Measurements from ENCODE around the gene TIMM13. TPM values are rescaled to one million over a fixed set of nuclear protein-coding genes. Genes with fewer than 3 reads are reported as not detected.
"Not testable (repeated sequence)": the region's sequence is repeated elsewhere in the genome, so short reads cannot be mapped to it uniquely, and the experiment has no call there.

The TIMM13 gene
- total RNA-seq, 2 experiments from 2014 or later: 69.0 to 72.0 TPM

DNA sequence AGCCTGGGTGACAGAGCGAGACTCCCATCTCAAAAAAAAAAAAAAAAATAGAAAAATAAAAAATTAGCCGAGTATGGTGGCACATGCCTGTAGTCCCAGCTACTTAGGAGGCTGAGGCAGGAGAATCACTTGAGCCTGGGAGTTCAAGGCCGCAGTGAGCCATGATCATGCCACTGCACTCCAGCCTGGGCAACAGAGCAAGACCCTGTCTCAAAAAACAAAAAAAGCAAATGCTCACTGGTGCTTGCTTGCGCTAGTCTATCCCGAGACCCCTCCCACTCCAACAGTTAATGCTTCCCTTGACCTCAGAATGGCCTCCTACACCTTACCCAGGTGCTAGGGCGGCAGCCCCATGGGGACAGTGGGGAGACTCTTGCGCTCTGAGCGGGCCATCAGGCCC is 9.9 kb downstream of the TIMM13 start:
- DNase-seq; H3K36me3 Mint-ChIP-seq; intact Hi-C loops (cut with micrococcal nuclease); H3K9me3 Mint-ChIP-seq; CTCF ChIA-PET; H3K27ac Mint-ChIP-seq; H3K27me3 Mint-ChIP-seq; H3K4me3 Mint-ChIP-seq; H3K4me1 Mint-ChIP-seq (ENCODE audit: low read depth): not testable (repeated sequence)
- POLR2A ChIA-PET: interaction anchor here (0.6 to 1.0 kb wide), 2 partner anchors 11 to 108 kb away, joined by 3 read pairs; no protein-coding TSS in a partner anchor

DNA sequence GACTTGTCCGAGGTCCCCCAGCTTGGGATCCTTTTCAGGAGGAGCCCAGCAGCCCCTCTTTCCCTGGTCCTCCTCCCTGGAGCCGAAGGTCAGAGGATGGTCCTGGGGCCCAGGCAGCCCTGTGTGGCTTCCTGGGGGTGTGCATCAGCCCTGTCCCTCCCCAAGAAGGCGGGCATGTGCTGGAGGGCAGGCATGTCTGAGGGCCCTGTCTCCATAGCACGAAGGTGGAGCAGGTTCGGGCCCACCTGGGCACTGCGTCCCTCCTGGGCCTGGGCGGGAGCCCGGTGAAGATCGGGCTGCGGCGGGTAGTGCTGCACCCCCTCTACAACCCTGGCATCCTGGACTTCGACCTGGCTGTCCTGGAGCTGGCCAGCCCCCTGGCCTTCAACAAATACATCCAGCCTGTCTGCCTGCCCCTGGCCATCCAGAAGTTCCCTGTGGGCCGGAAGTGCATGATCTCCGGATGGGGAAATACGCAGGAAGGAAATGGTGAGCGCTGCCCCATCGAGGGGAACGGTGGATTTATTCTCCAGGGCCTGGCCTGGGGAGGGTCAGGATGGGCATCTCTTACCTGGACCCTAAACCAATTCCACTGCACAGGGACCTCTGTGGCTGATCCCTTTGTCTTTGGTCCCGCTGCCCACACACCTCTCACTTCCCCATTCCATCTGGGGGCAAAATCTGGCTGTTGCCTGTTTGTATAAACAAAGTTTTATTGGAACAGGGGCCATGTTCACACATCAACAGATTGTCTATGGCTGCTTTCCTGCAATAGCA is 10.9 kb downstream of the TIMM13 start:
- Mint-ChIP-seq H3K36me3 (peaks cover 5% of the 10 kb centered on the region), H3K27me3 (no peaks in the 10 kb centered on the region), H3K9me3 (no peaks in the 10 kb centered on the region), H3K4me3 (no peak overlapping the region), H3K27ac (no peak overlapping the region), H3K4me1 (ENCODE audit: low read depth) (no peaks in the 10 kb centered on the region)
- POLR2A ChIA-PET: interaction anchor here (0.6 kb wide), 1 partner anchor 107 kb away, joined by 3 read pairs; no protein-coding TSS in a partner anchor
- intact Hi-C loops (cut with micrococcal nuclease): no loop called here
- CTCF ChIA-PET: no interaction called here
- no peak for DNase-seq

DNA sequence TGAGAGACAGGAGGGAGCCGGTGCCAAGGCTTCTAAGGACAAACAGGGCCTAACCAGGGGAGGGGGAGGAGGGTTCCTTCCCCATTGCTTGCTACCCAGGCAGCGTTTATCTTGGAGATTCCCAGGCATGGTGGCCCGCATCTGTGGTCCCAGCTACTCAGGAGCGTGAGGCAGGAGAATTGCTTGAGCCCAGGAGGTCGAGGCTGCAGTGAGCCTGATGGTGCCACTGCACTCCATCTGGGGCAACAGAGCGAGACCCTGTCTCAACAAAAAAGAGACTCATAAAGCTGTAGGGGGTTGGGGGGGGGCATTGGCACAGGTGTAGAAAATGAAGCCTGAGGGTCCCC is 11.4 kb downstream of the TIMM13 start:
- Mint-ChIP-seq H3K4me3 (no peak overlapping the region), H3K27ac (no peak overlapping the region), H3K4me1 (ENCODE audit: low read depth) (no peaks in the 10 kb centered on the region), H3K36me3 (peaks cover 5% of the 10 kb centered on the region), H3K9me3 (no peaks in the 10 kb centered on the region), H3K27me3 (no peaks in the 10 kb centered on the region)
- no peak for DNase-seq
- ChIA-PET POLR2A (no interaction called here), CTCF (no interaction called here)
- intact Hi-C loops (cut with micrococcal nuclease): no loop called here

DNA sequence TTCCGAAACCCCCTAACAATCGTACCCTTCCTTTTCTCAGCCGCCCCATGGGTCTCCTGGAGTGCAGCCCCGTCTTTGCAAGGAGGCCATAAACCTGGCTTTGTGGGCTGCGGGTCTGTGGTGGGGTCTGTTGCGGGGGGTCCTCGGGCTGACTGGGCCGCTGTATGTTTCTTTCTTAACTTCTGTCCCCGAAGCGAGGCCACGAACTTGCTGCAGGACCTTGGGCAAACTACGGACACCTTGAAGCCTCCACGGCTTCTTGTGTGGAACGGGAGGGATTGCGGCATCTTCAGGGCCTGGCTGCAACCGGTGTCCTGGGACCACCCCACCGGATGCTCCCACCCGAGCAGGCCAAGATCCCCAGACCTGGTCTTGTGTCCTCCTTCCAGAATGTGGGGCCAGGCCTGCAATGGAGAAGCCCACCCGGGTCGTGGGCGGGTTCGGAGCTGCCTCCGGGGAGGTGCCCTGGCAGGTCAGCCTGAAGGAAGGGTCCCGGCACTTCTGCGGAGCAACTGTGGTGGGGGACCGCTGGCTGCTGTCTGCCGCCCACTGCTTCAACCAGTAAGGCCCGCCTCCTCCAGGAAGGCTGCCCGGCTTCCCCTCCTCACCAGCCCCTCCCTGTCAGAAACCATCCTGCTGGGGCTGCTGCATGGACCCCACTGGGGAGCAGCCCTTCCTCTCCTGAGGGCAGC is 12.0 kb downstream of the TIMM13 start:
- H3K36me3 Mint-ChIP-seq: peaks cover 5% of the 10 kb centered on the region
- no peak overlapping the region for H3K4me3 Mint-ChIP-seq
- H3K9me3 Mint-ChIP-seq: no peaks in the 10 kb centered on the region
- intact Hi-C loops (cut with micrococcal nuclease): no loop called here
- CTCF ChIA-PET: no interaction called here
- H3K27ac Mint-ChIP-seq: no peak overlapping the region
- DNase-seq: no peak
- POLR2A ChIA-PET: no interaction called here
- H3K4me1 Mint-ChIP-seq (ENCODE audit: low read depth): no peaks in the 10 kb centered on the region
- peaks cover 2% of the 10 kb centered on the region for H3K27me3 Mint-ChIP-seq

DNA sequence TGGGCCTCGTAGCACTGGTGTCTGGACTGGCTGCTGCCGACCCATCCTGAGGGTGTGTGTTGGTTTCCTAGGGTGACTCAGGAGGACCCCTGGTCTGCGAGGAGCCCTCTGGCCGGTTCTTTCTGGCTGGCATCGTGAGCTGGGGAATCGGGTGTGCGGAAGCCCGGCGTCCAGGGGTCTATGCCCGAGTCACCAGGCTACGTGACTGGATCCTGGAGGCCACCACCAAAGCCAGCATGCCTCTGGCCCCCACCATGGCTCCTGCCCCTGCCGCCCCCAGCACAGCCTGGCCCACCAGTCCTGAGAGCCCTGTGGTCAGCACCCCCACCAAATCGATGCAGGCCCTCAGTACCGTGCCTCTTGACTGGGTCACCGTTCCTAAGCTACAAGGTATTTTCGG is 13.8 kb downstream of the TIMM13 start:
- ChIA-PET POLR2A (no interaction called here), CTCF (no interaction called here)
- H3K36me3 Mint-ChIP-seq: peaks cover 5% of the 10 kb centered on the region
- intact Hi-C loops (cut with micrococcal nuclease): no loop called here
- H3K9me3 Mint-ChIP-seq: no peaks in the 10 kb centered on the region
- no peak overlapping the region for H3K27ac Mint-ChIP-seq
- H3K27me3 Mint-ChIP-seq: peaks cover 2% of the 10 kb centered on the region
- no peak for DNase-seq
- no peaks in the 10 kb centered on the region for H3K4me1 Mint-ChIP-seq (ENCODE audit: low read depth)
- no peak overlapping the region for H3K4me3 Mint-ChIP-seq

DNA sequence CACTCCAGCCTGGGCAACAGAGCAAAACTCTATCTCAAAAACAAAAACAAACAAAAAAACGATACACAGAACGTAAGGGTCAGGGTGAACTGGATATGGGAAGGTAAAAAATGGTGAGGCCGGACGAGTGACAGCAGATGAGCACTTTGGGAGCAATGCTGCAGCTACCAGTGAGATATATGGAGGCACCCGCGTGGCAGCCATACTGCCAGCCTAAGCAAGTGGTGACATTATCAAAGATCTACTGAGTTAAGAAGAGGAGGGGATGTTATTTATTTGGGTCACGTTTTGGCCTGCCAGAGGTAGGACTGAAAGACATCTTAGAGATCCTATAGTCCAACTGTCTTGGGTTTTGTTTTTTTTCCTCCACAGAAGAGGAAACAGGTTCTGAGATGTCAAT is 14.2 kb downstream of the TIMM13 start:
- H3K27ac Mint-ChIP-seq: no peak overlapping the region
- no peak overlapping the region for H3K4me3 Mint-ChIP-seq
- H3K27me3 Mint-ChIP-seq: peaks cover 2% of the 10 kb centered on the region
- H3K4me1 Mint-ChIP-seq (ENCODE audit: low read depth): no peaks in the 10 kb centered on the region
- H3K36me3 Mint-ChIP-seq: peaks cover 5% of the 10 kb centered on the region
- H3K9me3 Mint-ChIP-seq: no peaks in the 10 kb centered on the region
- CTCF ChIA-PET: no interaction called here
- POLR2A ChIA-PET: no interaction called here
- intact Hi-C loops (cut with micrococcal nuclease): no loop called here
- no peak for DNase-seq

DNA sequence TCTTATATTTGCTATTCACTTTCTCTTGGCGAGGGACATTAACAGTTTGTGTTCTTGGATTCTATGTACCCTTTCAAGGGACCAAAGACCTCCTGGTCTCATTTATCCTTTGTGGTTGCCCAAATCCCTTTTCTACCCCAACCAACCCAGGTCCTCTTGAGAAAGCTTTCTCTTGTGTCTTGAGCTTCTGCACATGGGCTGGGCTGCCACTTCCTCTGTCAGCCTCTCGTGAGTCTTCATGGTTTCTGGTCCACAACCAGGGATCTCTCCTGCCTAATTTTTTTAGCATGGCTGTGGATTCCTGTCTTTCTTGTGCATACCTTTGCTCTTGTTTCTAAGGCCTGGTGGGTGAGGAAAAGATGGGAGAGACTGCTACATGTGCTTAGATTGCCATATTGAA is 14.9 kb downstream of the TIMM13 start:
- H3K27me3 Mint-ChIP-seq: peaks cover 2% of the 10 kb centered on the region

DNA sequence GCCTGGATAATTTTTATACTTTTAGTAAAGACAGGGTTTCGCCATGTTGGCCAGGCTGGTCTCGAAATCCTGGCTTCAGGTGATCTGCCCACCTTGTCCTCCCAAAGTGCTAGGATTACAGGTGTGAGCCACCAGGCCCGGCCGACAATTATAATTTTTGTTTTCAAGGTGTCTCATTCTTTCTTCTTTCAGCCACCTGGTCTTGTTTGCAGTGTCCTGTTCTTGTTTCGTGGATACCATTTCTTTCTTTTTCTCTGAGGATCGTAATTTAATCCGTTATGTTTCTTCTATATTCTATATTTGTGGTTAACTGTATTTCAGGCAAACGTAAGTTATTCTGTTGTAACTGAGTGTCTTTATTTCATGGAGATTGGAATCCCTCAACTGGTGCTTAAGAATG is 15.7 kb downstream of the TIMM13 start:
- Mint-ChIP-seq H3K27ac (no peak overlapping the region), H3K36me3 (no peaks in the 10 kb centered on the region), H3K4me1 (ENCODE audit: low read depth) (no peaks in the 10 kb centered on the region), H3K9me3 (no peaks in the 10 kb centered on the region), H3K4me3 (no peak overlapping the region), H3K27me3 (peaks cover 2% of the 10 kb centered on the region)
- ChIA-PET CTCF (interaction anchor here (0.8 kb wide), 2 partner anchors 200 to 256 kb away, joined by 4 read pairs; no protein-coding TSS in a partner anchor), POLR2A (no interaction called here)
- DNase-seq: no peak
- intact Hi-C loops (cut with micrococcal nuclease): no loop called here

More for the DNA sequence above, 14.9 kb downstream of the TIMM13 start:
- Mint-ChIP-seq H3K4me3 (no peak overlapping the region), H3K9me3 (no peaks in the 10 kb centered on the region), H3K36me3 (no peaks in the 10 kb centered on the region), H3K27ac (no peak overlapping the region), H3K4me1 (ENCODE audit: low read depth) (no peaks in the 10 kb centered on the region)
- POLR2A ChIA-PET: interaction anchor here (0.6 kb wide), 1 partner anchor 287 kb away, joined by 5 read pairs; no protein-coding TSS in a partner anchor
- CTCF ChIA-PET: no interaction called here
- no peak for DNase-seq
- intact Hi-C loops (cut with micrococcal nuclease): no loop called here

DNA sequence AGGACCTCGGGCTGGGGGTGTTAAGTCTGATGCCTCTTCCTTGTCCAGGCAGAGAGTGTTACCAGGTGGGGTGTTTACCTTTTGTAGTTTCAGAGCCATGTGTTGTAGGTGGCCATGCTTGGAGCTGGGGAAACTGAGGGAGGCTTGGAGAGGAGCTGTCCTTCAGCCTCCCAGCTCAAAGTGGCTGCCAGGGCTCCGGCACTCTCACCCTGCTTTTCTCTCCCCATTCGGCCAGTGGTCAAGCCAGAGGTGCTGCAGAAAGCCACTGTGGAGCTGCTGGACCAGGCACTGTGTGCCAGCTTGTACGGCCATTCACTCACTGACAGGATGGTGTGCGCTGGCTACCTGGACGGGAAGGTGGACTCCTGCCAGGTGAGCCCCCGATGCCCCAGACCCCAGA is 17.4 kb downstream of the TIMM13 start:
- Mint-ChIP-seq H3K9me3 (no peaks in the 10 kb centered on the region), H3K4me3 (no peak overlapping the region), H3K27me3 (peaks cover 2% of the 10 kb centered on the region), H3K4me1 (ENCODE audit: low read depth) (no peaks in the 10 kb centered on the region), H3K36me3 (no peaks in the 10 kb centered on the region), H3K27ac (no peak overlapping the region)
- ChIA-PET CTCF (no interaction called here), POLR2A (no interaction called here)
- intact Hi-C loops (cut with micrococcal nuclease): no loop called here
- no peak for DNase-seq

DNA sequence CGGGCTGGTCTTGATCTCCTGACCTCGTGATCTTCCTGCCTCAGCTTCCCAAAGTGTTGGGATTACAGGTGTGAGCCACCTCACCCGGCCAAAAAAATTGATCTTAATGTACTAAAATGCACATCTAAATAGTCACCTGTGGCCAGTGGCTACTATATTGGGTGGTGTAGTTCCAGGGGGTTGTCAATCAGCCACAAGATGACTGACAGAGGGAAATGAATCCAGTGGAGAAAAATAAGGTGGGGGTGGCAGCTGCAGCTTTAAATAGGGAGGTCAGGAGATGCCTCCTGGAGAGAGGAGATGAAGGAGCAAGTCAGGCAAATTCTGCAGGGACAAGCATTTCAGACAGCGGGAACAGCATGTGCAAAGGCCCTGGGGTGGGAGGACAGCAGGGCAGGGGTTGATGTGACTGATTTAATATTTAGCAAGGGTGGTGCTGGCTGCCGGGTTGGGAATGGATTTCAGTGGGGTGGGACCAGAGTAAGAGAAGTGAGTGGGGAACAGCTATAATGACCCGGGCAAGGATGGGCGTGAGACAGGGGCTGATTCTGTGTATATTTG is 18.0 kb downstream of the TIMM13 start:
- ChIA-PET POLR2A (no interaction called here), CTCF (no interaction called here)
- no peak for DNase-seq
- H3K27me3 Mint-ChIP-seq: peaks cover 2% of the 10 kb centered on the region
- no peaks in the 10 kb centered on the region for H3K36me3 Mint-ChIP-seq
- H3K27ac Mint-ChIP-seq: no peak overlapping the region
- no peaks in the 10 kb centered on the region for H3K9me3 Mint-ChIP-seq
- H3K4me1 Mint-ChIP-seq (ENCODE audit: low read depth): no peaks in the 10 kb centered on the region
- peak overlapping the region; percentile 3 for H3K4me3 Mint-ChIP-seq
- intact Hi-C loops (cut with micrococcal nuclease): no loop called here

DNA sequence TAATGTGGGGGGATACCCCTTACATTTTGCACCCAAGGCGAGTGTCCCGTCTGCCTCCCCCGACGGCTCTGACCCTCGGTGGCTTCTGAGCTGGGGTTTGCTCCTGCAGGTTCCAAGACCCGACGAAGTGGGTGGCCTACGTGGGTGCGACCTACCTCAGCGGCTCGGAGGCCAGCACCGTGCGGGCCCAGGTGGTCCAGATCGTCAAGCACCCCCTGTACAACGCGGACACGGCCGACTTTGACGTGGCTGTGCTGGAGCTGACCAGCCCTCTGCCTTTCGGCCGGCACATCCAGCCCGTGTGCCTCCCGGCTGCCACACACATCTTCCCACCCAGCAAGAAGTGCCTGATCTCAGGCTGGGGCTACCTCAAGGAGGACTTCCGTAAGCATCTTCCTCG is 19.1 kb downstream of the TIMM13 start:
- Mint-ChIP-seq H3K4me1 (ENCODE audit: low read depth) (no peaks in the 10 kb centered on the region), H3K27ac (no peak overlapping the region), H3K36me3 (no peaks in the 10 kb centered on the region), H3K4me3 (no peak overlapping the region), H3K27me3 (peaks cover 2% of the 10 kb centered on the region), H3K9me3 (no peaks in the 10 kb centered on the region)
- intact Hi-C loops (cut with micrococcal nuclease): no loop called here
- no peak for DNase-seq
- CTCF ChIA-PET: interaction anchor here (1.3 kb wide), 1 partner anchor 16 kb away, joined by 3 read pairs; no protein-coding TSS in a partner anchor
- POLR2A ChIA-PET: no interaction called here

DNA sequence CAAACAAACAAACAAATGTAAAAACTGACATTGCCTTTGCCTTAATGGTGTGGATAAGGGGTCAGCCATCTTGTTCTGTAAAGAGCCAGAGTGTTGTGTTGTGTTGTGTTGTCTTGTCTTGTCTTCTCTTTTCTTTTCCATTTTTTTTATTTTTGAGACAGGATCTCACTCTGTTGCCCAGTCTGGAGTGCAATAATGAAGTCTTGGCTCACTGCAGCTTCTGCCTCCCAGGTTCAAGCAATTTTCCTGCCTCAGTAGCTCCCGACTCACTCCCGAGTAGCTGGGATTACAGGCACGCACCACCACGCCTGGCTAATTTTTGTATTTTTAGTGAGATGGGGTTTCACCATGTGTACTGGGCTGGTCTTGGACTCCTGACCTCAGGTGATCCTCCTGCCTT is 27.8 kb downstream of the TIMM13 start:
- Mint-ChIP-seq H3K4me3 (no peak overlapping the region), H3K4me1 (ENCODE audit: low read depth) (peaks cover 3% of the 10 kb centered on the region), H3K36me3 (no peaks in the 10 kb centered on the region), H3K27me3 (no peaks in the 10 kb centered on the region), H3K9me3 (no peaks in the 10 kb centered on the region), H3K27ac (no peak overlapping the region)
- CTCF ChIA-PET: no interaction called here
- POLR2A ChIA-PET: no interaction called here
- intact Hi-C loops (cut with micrococcal nuclease): no loop called here
- DNase-seq: no peak
